Breast epithelium (tissue), 4 donors: ENCODE measurements around the gene F10. TPM values are rescaled to one million over a fixed set of nuclear protein-coding genes. Genes with fewer than 3 reads are reported as not detected.
A peak's percentile ranks its signal among the peaks of the same experiment; 100 is the strongest.

Experiments used
- DNase-seq, 2 donors: peaks; one replicate each; pipeline ENCODE4 v3.0.0-alpha.2; 2019; ENCODE audit warnings: low spot score in 2 of 2
- H3K27ac ChIP-seq, 2 donors: fragments of 200-600 bp; sonication (generic) in 1 of 2; one replicate each; pipeline ENCODE4 v1.5.1; 2016 to 2019; ENCODE audit warnings: mild to moderate bottlenecking in 1 of 2
- H3K27me3 ChIP-seq, 2 donors: fragments of 200-600 bp; sonication (generic) in 1 of 2; one replicate each; pipeline versions ENCODE4 v1.5.1 to v1.6.0; 2017 to 2019; ENCODE audit warnings: control low read depth in 1 of 2, mild to moderate bottlenecking in 1 of 2
- H3K36me3 ChIP-seq: fragments of 200-600 bp; one replicate; pipeline ENCODE4 v1.5.1; 2019
- H3K4me1 ChIP-seq, 2 donors: fragments of 200-600 bp; sonication (generic); one replicate each; pipeline ENCODE4 v1.5.1; 2016 to 2019; ENCODE audit warnings: control low read depth in 1 of 2
- H3K4me3 ChIP-seq, 3 donors: fragments of 200-600 bp; sonication (generic); 1 replicate in 2 of 3; 2 replicates in 1 of 3; pipeline ENCODE4 v1.5.1; 2016 to 2019; ENCODE audit warnings: mild to moderate bottlenecking in 3 of 3, moderate library complexity in 2 of 3
- H3K9me3 ChIP-seq, 2 donors: fragments of 200-600 bp; sonication (generic) in 1 of 2; one replicate each; pipeline ENCODE4 v1.5.1; 2016 to 2019; ENCODE audit warnings: control low read depth in 1 of 2
- POLR2A ChIP-seq: fragments of 450-650 bp; IDR thresholded peaks from one replicate; pipeline ENCODE4 v1.6.1; 2016; ENCODE audit warnings: antibody characterized with exemption, mild to moderate bottlenecking, moderate library complexity
- POLR2AphosphoS5 ChIP-seq, 3 donors: sonication (generic); formaldehyde crosslinking; IDR thresholded peaks; one replicate each; pipeline ENCODE4 v1.6.1; 2017; ENCODE audit warnings: antibody characterized with exemption in 3 of 3
- intact Hi-C: fragments of 100-400 bp; cut with DNase I; formaldehyde crosslinking; loops from one replicate; pipeline ENCODE4 v1.15.1; 2023; ENCODE audit warnings: low total_unique reads
- total RNA-seq, 3 donors: library from RNA; depleted of rRNA; stranded (reverse); fragments of >200 nt; gene quantifications; one replicate each; pipeline ENCODE4 v1.1.0, GENCODE V29; 2016
- TF ChIP-seq, protein P1 (sequence below), 3 donors: fragments of 450-650 bp; IDR thresholded peaks; one replicate each; pipeline ENCODE4 v1.5.1; 2016 to 2017; ENCODE audit warnings: antibody characterized with exemption in 3 of 3, mild to moderate bottlenecking in 3 of 3, moderate library complexity in 3 of 3

Gene F10
- total RNA-seq, 3 donors from 2014 or later: 5.1 to 63.2 (median 8.2) TPM

DNA sequence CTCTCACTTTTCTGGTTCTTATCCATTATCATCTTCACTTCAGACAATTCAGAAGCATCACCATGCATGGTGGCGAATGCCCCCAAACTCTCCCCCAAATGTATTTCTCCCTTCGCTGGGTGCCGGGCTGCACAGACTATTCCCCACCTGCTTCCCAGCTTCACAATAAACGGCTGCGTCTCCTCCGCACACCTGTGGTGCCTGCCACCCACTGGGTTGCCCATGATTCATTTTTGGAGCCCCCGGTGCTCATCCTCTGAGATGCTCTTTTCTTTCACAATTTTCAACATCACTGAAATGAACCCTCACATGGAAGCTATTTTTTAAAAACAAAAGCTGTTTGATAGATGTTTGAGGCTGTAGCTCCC, 2.8 kb upstream of the F10 start:
- H3K36me3 ChIP-seq: no peaks in the 10 kb centered on the region
- H3K4me1 ChIP-seq: no peaks in the 10 kb centered on the region
- no peak for DNase-seq
- H3K27ac ChIP-seq: no peak overlapping the region
- H3K9me3 ChIP-seq: no peaks in the 10 kb centered on the region
- no peak overlapping the region for H3K4me3 ChIP-seq
- intact Hi-C loops: no loop called here
- TF ChIP-seq POLR2A: no peak
- TF ChIP-seq, protein P1, sequence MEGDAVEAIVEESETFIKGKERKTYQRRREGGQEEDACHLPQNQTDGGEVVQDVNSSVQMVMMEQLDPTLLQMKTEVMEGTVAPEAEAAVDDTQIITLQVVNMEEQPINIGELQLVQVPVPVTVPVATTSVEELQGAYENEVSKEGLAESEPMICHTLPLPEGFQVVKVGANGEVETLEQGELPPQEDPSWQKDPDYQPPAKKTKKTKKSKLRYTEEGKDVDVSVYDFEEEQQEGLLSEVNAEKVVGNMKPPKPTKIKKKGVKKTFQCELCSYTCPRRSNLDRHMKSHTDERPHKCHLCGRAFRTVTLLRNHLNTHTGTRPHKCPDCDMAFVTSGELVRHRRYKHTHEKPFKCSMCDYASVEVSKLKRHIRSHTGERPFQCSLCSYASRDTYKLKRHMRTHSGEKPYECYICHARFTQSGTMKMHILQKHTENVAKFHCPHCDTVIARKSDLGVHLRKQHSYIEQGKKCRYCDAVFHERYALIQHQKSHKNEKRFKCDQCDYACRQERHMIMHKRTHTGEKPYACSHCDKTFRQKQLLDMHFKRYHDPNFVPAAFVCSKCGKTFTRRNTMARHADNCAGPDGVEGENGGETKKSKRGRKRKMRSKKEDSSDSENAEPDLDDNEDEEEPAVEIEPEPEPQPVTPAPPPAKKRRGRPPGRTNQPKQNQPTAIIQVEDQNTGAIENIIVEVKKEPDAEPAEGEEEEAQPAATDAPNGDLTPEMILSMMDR (IDR thresholded peaks at IDR 0.05): no peak
- no peak for TF ChIP-seq POLR2AphosphoS5 (IDR thresholded peaks at IDR 0.05)
- no peaks in the 10 kb centered on the region for H3K27me3 ChIP-seq

DNA sequence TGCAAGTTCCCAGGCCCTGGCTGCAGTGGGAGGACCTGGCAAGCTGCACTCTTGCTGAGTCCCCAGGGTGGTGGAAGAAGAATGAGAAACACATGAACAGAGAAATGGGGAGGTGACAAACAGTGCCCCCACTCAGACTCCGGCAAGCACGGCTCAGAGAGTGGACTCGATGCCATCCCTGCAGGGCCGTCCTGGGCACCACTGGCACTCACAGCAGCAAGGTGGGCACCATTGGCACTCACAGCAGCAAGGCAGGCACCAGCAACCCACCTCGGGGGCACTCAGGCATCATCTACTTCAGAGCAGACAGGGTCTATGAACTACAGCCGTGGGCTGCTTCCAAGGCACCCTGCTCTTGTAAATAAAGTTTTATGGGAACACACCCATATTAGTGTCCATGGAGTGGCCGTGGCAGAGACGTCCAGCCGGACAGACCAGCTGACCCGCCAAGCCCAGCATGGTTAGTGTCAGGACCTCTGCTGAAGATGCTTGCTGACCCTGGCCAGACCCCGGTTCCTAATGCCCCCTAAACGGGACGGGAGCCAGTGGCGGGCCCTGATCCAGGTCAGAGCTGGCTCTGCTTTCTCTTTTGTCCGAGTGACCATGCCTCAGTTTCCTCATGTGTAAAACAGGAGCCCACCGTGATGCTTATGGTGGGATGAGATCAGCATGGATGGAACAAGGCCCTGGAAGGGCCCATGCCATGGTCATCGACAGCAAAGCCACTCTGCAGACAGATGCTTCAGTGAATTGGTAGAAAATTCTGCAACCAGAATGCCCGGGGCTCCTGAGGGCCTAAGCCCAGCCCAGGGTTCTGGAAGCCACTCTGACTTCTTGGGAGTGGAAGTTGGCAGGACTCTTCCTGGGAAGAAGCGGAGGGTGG, 2.1 kb upstream of the F10 start:
- H3K27ac ChIP-seq: no peak overlapping the region
- no peaks in the 10 kb centered on the region for H3K4me1 ChIP-seq
- no peaks in the 10 kb centered on the region for H3K36me3 ChIP-seq
- intact Hi-C loops: no loop called here
- H3K9me3 ChIP-seq: no peaks in the 10 kb centered on the region
- TF ChIP-seq POLR2AphosphoS5 (IDR thresholded peaks at IDR 0.05) (no peak), POLR2A (no peak)
- TF ChIP-seq, protein P1 (IDR thresholded peaks at IDR 0.05): no peak
- peak in 1 of 2 donors; percentile 43 for DNase-seq
- no peaks in the 10 kb centered on the region for H3K27me3 ChIP-seq
- H3K4me3 ChIP-seq: no peak overlapping the region

DNA sequence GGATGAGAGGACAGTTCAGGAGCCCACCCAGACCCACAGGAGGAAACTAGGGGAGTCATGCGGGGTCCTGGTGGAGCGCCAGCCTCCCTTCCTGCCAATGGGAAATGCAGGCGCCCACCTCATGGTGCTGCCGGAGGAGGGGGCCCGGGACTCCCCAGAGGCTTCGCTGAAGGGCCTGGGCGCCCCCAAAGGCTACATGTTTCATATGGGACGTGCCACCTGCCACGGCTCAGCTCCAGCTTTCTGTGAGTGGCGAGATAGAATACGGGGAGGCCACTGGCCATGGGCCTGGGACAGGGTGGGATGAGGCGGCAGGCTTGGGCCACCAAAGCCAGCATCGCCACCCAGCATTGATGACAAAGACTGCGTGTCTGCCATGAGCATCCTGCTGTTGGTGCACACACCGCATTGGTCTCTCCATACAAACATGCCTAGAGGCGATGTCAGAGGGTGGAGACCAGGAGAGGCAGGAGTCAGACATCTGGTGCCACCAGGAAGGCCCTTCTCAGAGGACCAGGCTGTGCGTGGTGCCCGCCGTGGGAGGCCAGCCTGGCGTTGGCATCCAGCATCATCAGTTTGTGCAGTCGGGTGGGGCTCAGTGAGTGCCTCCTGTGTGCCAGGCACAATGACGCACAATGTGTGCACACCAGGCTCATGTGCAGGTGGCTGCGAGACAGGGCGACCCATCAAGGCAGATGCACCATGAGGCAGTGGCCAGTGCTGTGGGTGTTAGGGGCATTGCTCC, 1.2 kb upstream of the F10 start:
- no peaks in the 10 kb centered on the region for H3K36me3 ChIP-seq
- no peaks in the 10 kb centered on the region for H3K4me1 ChIP-seq
- intact Hi-C loops: no loop called here
- peak overlapping the region in 1 of 2 donors; percentile 80 for H3K27ac ChIP-seq
- peak in 1 of 2 donors; percentile 33 for DNase-seq
- no peak for TF ChIP-seq POLR2AphosphoS5 (IDR thresholded peaks at IDR 0.05)
- TF ChIP-seq, protein P1 (IDR thresholded peaks at IDR 0.05): no peak
- TF ChIP-seq POLR2A: no peak
- no peak overlapping the region for H3K4me3 ChIP-seq
- no peaks in the 10 kb centered on the region for H3K27me3 ChIP-seq
- H3K9me3 ChIP-seq: no peaks in the 10 kb centered on the region

DNA sequence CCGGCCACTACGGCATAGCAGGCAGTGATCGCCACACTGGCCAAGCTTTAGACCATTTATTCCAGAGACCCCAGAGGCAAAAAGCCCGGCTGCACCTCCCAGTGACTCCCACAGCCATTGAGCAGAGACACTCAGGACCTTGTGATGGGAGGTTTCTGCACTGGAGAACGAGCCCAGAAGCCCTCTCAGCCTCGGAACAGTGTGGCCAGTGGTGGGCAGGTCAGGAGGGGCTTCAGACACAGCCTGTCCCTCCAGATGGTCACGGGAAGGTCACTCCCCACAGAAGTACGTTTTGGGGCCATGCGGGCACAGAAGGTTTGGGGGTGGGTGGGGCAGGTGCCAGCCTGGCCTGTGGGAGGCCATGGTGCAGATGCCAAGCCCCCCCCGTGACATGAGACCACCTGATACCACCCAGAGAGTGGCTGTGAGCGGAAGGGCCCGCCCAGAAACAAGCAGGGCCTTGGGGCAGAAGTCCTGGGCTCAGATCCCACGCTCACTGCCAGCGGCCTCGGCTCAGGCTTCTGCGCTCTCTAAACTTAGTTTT, 599 bp upstream of the F10 start:
- no peaks in the 10 kb centered on the region for H3K36me3 ChIP-seq
- intact Hi-C loops: no loop called here
- no peaks in the 10 kb centered on the region for H3K27me3 ChIP-seq
- H3K27ac ChIP-seq: peak overlapping the region in 1 of 2 donors; percentile 80
- no peaks in the 10 kb centered on the region for H3K4me1 ChIP-seq
- no peaks in the 10 kb centered on the region for H3K9me3 ChIP-seq
- H3K4me3 ChIP-seq: peak overlapping the region in 1 of 3 donors; percentile 55
- peak in 1 of 2 donors; percentile 40 for DNase-seq
- TF ChIP-seq, protein P1 (IDR thresholded peaks at IDR 0.05): no peak
- TF ChIP-seq POLR2AphosphoS5 (IDR thresholded peaks at IDR 0.05): no peak
- no peak for TF ChIP-seq POLR2A
